AG09319 (cell line): ENCODE measurements around the gene STK4.

Experiments
- DNase-seq: peaks from one replicate; pipeline ENCODE4 v3.0.0-alpha.2; 2010; ENCODE audit warnings: low read depth; ENCODE audit errors: extremely low read depth
- CTCF ChIP-seq: IDR thresholded peaks from 2 replicates; pipeline ENCODE4 v1.5.1; 2011; ENCODE audit warnings: low read depth, mild to moderate bottlenecking, inconsistent platforms, low read length, moderate library complexity

The STK4 gene

DNA sequence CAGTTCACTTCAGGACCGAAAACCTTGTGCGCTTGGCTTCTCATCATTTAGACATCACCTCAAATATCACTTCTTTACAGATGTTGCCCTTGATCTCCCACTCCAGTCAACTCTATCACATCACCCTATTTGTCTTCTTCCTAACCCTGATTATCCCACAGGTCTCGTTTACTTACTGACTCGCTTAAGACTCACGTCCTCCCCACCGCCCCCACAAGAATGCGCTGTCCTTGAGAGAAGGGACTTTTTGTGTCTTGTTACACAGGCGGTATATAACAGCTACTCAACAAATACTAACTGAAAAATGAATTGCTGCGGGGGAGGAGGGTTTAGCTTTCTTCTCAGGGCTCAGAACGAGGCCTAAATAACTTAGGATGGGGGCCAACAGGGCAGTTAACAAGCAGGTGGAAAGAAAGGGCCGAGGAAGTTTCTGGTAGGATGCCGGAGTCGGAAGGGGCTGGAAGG is 6.6 kb upstream of the STK4 start:
- no peak for DNase-seq
- no peak; the same call in 1 of the 2 replicates for TF ChIP-seq CTCF

GRCh38 chr20:44960103-44960852 is 6.0 kb upstream of the STK4 start, which contains the start of gene TOMM34:
TOMM34 (minus strand) TSS chr20:44960397; CDS start chr20:44960333, 64 bp downstream.
- DNase-seq: peak; percentile 60
- no peak; the same call in 1 of the 2 replicates for TF ChIP-seq CTCF

DNA sequence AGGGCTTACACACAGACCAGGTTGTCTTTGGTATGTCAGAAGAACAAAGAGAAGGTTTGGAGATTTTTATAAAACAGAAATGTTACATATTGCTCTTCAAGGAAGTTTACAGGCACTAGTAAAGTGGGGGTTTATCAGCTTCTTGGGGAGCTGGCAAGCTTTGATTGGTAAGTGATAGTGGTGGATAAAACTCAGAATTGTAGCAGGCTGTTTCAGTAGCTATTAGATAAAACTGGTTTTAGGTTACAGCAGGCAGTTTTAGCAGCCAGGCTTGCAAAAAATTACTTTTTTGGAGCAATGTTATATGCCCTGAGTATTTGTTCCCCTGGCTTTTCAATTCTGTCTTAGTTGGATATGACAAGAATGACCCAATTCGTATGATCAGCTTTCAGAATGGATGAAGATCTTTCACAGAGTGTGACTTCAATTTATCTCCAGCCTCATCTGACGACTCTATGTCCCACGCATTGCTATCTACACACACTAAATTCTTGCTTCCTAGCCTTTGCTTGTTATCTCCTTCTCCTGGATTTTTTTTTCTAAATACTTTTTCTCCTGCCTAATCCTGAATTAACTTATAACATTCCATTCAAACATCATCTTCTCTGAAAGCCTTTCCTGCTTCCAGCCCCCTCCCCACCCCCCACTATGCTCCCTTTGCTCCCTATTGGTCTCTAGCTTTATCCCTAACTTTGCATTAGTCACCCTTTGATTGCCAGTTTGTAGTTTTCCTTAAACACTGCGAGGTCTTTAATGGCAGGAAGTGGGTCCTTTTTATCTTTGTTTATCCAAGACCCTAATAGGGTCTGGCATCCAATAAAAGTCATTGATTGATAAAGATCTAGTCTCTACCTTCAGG is 5.1 kb upstream of the STK4 start:
- no peak for TF ChIP-seq CTCF
- no peak for DNase-seq

DNA sequence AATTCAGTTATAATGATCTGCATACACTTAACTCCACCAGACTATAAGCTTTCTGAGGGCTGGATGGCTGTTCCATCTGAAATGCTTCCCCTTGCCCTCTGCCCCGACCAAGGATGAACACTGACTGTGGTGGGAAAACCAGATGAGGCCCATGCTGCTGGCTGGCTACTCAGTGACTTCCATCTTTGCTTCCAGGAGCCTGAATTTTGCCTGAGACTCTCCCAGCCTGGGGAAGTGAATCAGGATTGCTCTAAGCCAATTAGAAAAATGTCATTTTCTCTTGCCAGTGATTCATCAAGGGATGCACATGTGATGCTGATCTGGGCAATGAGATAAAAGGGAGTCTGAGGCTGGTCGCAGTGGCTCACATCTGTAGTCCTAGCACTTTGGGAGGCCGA is 4.4 kb upstream of the STK4 start:
- no peak for DNase-seq
- TF ChIP-seq CTCF: no peak

- TF ChIP-seq CTCF: no peak
- DNase-seq: no peak
Measured at GRCh38 chr20:44962483-44962882, 3.8 kb upstream of the STK4 start.

- no peak for TF ChIP-seq CTCF
Measured at GRCh38 chr20:44963325-44964215, 2.7 kb upstream of the STK4 start.

More at GRCh38 chr20:44963325-44964215, 2.7 kb upstream of the STK4 start:
- no peak for DNase-seq
